Neuronal stem cell (in vitro differentiated cells): ENCODE data around the gene ZNF423.
A peak's percentile ranks its signal among the peaks of the same experiment; 100 is the strongest.

Experiments
- DNase-seq: peaks from one replicate; pipeline ENCODE4 v3.0.0-alpha.2; 2013; ENCODE audit warnings: low spot score
- H2AFZ ChIP-seq: one replicate; pipeline ENCODE4 v1.6.1; 2013; ENCODE audit warnings: mild to moderate bottlenecking, low read length, inconsistent platforms
- H2AK5ac ChIP-seq: 2 replicates; pipeline ENCODE4 v1.6.1; 2013; ENCODE audit warnings: low read depth, mild to moderate bottlenecking, inconsistent platforms, low read length, moderate library complexity, mixed read lengths
- H2BK120ac ChIP-seq: 2 replicates; pipeline ENCODE4 v1.6.1; 2013; ENCODE audit warnings: low read depth, mild to moderate bottlenecking, inconsistent platforms, low read length, moderate library complexity, mixed read lengths
- H2BK12ac ChIP-seq: one replicate; pipeline ENCODE4 v1.6.1; 2013; ENCODE audit warnings: low read length, inconsistent platforms
- H2BK15ac ChIP-seq: 2 replicates; pipeline ENCODE4 v1.6.1; 2013; ENCODE audit warnings: mild to moderate bottlenecking, low read length, inconsistent platforms, mixed read lengths
- H2BK5ac ChIP-seq: one replicate; pipeline ENCODE4 v1.6.1; 2013; ENCODE audit warnings: inconsistent platforms, mild to moderate bottlenecking, low read length, moderate library complexity
- H3K14ac ChIP-seq: one replicate; pipeline ENCODE4 v1.6.1; 2013; ENCODE audit warnings: low read length, inconsistent platforms
- H3K18ac ChIP-seq: 2 replicates; pipeline ENCODE4 v1.6.1; 2013; ENCODE audit warnings: low read length, inconsistent platforms
- H3K23ac ChIP-seq: 2 replicates; pipeline ENCODE4 v1.6.1; 2013; ENCODE audit warnings: low read depth, mild to moderate bottlenecking, mixed read lengths, low read length, inconsistent platforms; ENCODE audit not compliant: poor library complexity
- H3K27ac ChIP-seq: replicated peaks from 3 replicates; pipeline ENCODE4 v1.5.1; 2013; ENCODE audit warnings: low read length, inconsistent platforms
- H3K27me3 ChIP-seq, 3 experiments: 2 replicates each; pipeline ENCODE4 v1.6.1; 2013; ENCODE audit warnings: low read length in 3 of 3, mild to moderate bottlenecking in 2 of 3, inconsistent platforms in 1 of 3, low read depth in 1 of 3, mixed read lengths in 1 of 3, moderate library complexity in 1 of 3; ENCODE audit not compliant: control insufficient read depth in 3 of 3, insufficient read depth in 3 of 3
- H3K36me3 ChIP-seq, 2 donors: replicated peaks in 1 of 2; 2 replicates each; pipeline ENCODE4 v1.6.1; 2013; ENCODE audit warnings: low read length in 2 of 2; ENCODE audit not compliant: control insufficient read depth in 2 of 2, insufficient read depth in 2 of 2
- H3K4ac ChIP-seq: 2 replicates; pipeline ENCODE4 v1.6.1; 2013; ENCODE audit warnings: inconsistent platforms, mild to moderate bottlenecking, low read length, moderate library complexity
- H3K4me1 ChIP-seq, 2 donors: 1 replicate in 1 of 2; 2 replicates in 1 of 2; pipeline ENCODE4 v1.6.1; 2013; ENCODE audit warnings: low read length in 2 of 2, low read depth in 1 of 2; ENCODE audit not compliant: control insufficient read depth in 2 of 2, insufficient read depth in 1 of 2
- H3K4me2 ChIP-seq: one replicate; pipeline ENCODE4 v1.6.1; 2013; ENCODE audit warnings: mild to moderate bottlenecking, low read length, inconsistent platforms; ENCODE audit not compliant: insufficient read depth, poor library complexity, severe bottlenecking
- H3K4me3 ChIP-seq, 2 donors: 2 replicates each; pipeline ENCODE4 v1.5.1; 2013; ENCODE audit warnings: low read length in 2 of 2, mild to moderate bottlenecking in 2 of 2, inconsistent platforms in 1 of 2, moderate library complexity in 1 of 2
- H3K79me1 ChIP-seq: one replicate; pipeline ENCODE4 v1.6.1; 2013; ENCODE audit warnings: low read depth, mild to moderate bottlenecking, inconsistent platforms, low read length, moderate library complexity
- H3K9ac ChIP-seq: one replicate; pipeline ENCODE4 v1.6.1; 2013; ENCODE audit warnings: mild to moderate bottlenecking, low read depth, low read length, inconsistent platforms; ENCODE audit not compliant: poor library complexity
- H3K9me3 ChIP-seq, 2 donors: replicated peaks in 1 of 2; 2 replicates each; pipeline versions ENCODE3 to v1.6.1; 2013; ENCODE audit warnings: low read length in 2 of 2, mild to moderate bottlenecking in 2 of 2, inconsistent platforms in 1 of 2, low read depth in 1 of 2, mixed read lengths in 1 of 2, moderate library complexity in 1 of 2; ENCODE audit not compliant: control insufficient read depth in 2 of 2, insufficient read depth in 1 of 2
- H4K8ac ChIP-seq: one replicate; pipeline ENCODE4 v1.6.1; 2013; ENCODE audit warnings: low read depth, mild to moderate bottlenecking, inconsistent platforms, low read length, moderate library complexity
- H4K91ac ChIP-seq: one replicate; pipeline ENCODE4 v1.6.1; 2013; ENCODE audit warnings: low read length, low read depth, mild to moderate bottlenecking, inconsistent platforms; ENCODE audit not compliant: poor library complexity
- WGBS, 2 donors: extraction: QIAGEN DNeasy Blood & Tissue Kit; methylation state at CpG; one replicate each; pipeline ENCODE4 v1.1.7; 2013; ENCODE audit warnings: missing lambda C conversion rate in 2 of 2, mixed read lengths in 1 of 2; ENCODE audit not compliant: insufficient read length in 2 of 2, insufficient replicate concordance in 1 of 2; ENCODE audit errors: extremely low coverage in 2 of 2; 5-methylcytosine and 5-hydroxymethylcytosine counted together

Gene ZNF423

GRCh38 chr16:49586466-49587450 is 269.2 kb downstream of the ZNF423 start:
- Histone ChIP-seq H3K14ac (no peak overlapping the region), H3K36me3 (no peaks in the 10 kb centered on the region), H3K4me2 (no peak overlapping the region), H3K9ac (peak overlapping the region; percentile 51), H3K4me1 (peaks cover 7 to 33% of the 10 kb centered on the region in 2 donors), H2BK120ac (no peak overlapping the region), H4K8ac (no peak overlapping the region), H3K23ac (no peak overlapping the region), H2BK12ac (peak overlapping the region; percentile 46), H3K4ac (no peak overlapping the region), H2AFZ (no peak overlapping the region), H3K27ac (no peak overlapping the region), H4K91ac (no peak overlapping the region), H3K4me3 (no peak overlapping the region), H2AK5ac (peak overlapping the region; percentile 16), H2BK15ac (peak overlapping the region; percentile 16), H3K79me1 (no peaks in the 10 kb centered on the region), H3K9me3 (peaks cover 0 to 5% of the 10 kb centered on the region in 2 donors), H3K27me3 (no peaks in the 10 kb centered on the region), H3K18ac (peak overlapping the region; percentile 64), H2BK5ac (no peak overlapping the region)
- DNase-seq = no peak
- WGBS, 2 donors = no CpG with 5 or more reads among the region's 28 CpGs

DNA sequence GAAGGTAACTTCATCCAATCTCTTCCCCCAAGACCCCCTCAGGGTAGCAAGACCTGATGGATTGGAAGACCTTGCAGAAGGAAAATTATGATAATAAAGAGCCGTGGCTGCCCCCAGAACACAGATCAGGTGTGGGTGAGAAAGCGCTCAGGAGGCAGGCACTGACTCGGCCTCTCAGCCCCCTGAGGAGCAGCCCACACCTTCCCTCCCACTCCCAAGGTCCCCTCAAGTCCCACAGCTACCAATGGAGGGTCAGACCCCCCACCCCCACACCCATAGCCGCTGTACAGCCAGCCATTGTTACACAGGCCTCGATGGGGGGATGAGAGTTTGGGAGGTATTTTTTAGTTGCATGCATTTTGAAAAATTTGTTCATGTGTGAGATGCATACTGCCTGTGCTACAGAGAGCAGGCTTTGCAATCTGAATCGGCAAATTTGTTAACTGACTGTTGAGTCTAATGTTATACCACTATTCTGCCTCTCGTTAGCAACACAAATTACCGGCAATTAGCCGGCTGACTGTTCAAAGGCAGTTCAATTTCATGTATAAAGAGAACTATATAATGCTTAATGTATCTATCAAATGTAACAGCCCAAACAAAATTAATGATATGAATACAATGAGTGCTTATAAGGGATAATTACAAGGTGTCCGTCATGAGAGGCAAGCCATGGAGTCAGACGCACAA is 270.6 kb downstream of the ZNF423 start:
- Histone ChIP-seq H3K27ac (no peak overlapping the region), H3K4me1 (peaks cover 7 to 33% of the 10 kb centered on the region in 2 donors), H2BK5ac (no peak overlapping the region), H2BK15ac (no peak overlapping the region), H3K9ac (no peak overlapping the region), H3K14ac (no peak overlapping the region), H2BK120ac (no peak overlapping the region), H3K79me1 (no peaks in the 10 kb centered on the region), H4K8ac (no peak overlapping the region), H3K18ac (no peak overlapping the region), H3K4ac (no peak overlapping the region), H2AK5ac (no peak overlapping the region), H3K4me2 (no peak overlapping the region), H3K36me3 (no peaks in the 10 kb centered on the region), H4K91ac (no peak overlapping the region), H3K27me3 (no peaks in the 10 kb centered on the region), H3K23ac (no peak overlapping the region), H2BK12ac (no peak overlapping the region), H2AFZ (no peak overlapping the region), H3K4me3 (no peak overlapping the region), H3K9me3 (peaks cover 0 to 5% of the 10 kb centered on the region in 2 donors)
- WGBS, 2 donors = no CpG with 5 or more reads among the region's 11 CpGs
- DNase-seq = no peak

- Histone ChIP-seq H2AK5ac (no peak overlapping the region), H3K27ac (no peak overlapping the region), H3K14ac (no peak overlapping the region), H3K9me3 (peaks cover 0 to 5% of the 10 kb centered on the region in 2 donors), H3K23ac (no peak overlapping the region), H2BK12ac (no peak overlapping the region), H2AFZ (no peak overlapping the region), H3K4me2 (no peak overlapping the region), H3K18ac (no peak overlapping the region), H4K91ac (no peak overlapping the region), H2BK120ac (no peak overlapping the region), H2BK15ac (no peak overlapping the region), H3K36me3 (no peaks in the 10 kb centered on the region), H3K4me1 (peaks cover 4 to 22% of the 10 kb centered on the region in 2 donors), H3K4me3 (no peak overlapping the region), H3K9ac (no peak overlapping the region), H4K8ac (no peak overlapping the region), H3K27me3 (no peaks in the 10 kb centered on the region), H3K4ac (no peak overlapping the region), H2BK5ac (no peak overlapping the region), H3K79me1 (no peaks in the 10 kb centered on the region)
- WGBS, 2 donors = no CpG with 5 or more reads among the region's 3 CpGs
- no peak for DNase-seq
These were observed 272.0 kb downstream of the ZNF423 start for GRCh38 chr16:49583911-49584310.
